IPS-20b (cell line): ENCODE measurements around the gene KIF26A.
"Not testable (repeated sequence)": the region's sequence is repeated elsewhere in the genome, so short reads cannot be mapped to it uniquely, and the experiment has no call there.

Experiments used
- H3K27ac ChIP-seq: one replicate; pipeline ENCODE4 v1.5.1; 2013; ENCODE audit warnings: low read length
- H3K27me3 ChIP-seq: 2 replicates; pipeline ENCODE4 v1.6.1; 2013; ENCODE audit warnings: mild to moderate bottlenecking, low read length, inconsistent platforms; ENCODE audit not compliant: insufficient read depth
- H3K36me3 ChIP-seq: 2 replicates; pipeline ENCODE4 v1.6.1; 2013; ENCODE audit warnings: low read depth, mild to moderate bottlenecking, inconsistent platforms, low read length, moderate library complexity; ENCODE audit not compliant: insufficient read depth
- H3K4me1 ChIP-seq: 2 replicates; pipeline ENCODE4 v1.6.1; 2013; ENCODE audit warnings: mild to moderate bottlenecking, control low read depth, inconsistent platforms, low read length, moderate library complexity; ENCODE audit not compliant: insufficient read depth
- H3K4me3 ChIP-seq: 2 replicates; pipeline ENCODE4 v1.5.1; 2013; ENCODE audit warnings: mild to moderate bottlenecking, low read length, inconsistent platforms
- H3K9ac ChIP-seq: 2 replicates; pipeline ENCODE4 v1.6.1; 2013; ENCODE audit warnings: low read depth, mild to moderate bottlenecking, inconsistent platforms, low read length, moderate library complexity
- H3K9me3 ChIP-seq: 2 replicates; pipeline ENCODE4 v1.6.1; 2013; ENCODE audit warnings: mild to moderate bottlenecking, low read depth, low read length, inconsistent platforms; ENCODE audit not compliant: insufficient read depth

Gene KIF26A

GRCh38 chr14:104151566-104152245 lies 13.3 kb downstream of the KIF26A start:
- Histone ChIP-seq H3K36me3 (peaks cover 12% of the 10 kb centered on the region), H3K4me3 (no peak overlapping the region), H3K9ac (no peak overlapping the region), H3K27ac (no peak overlapping the region), H3K9me3 (no peaks in the 10 kb centered on the region), H3K4me1 (peaks cover 12% of the 10 kb centered on the region; the same call in 1 of the 2 replicates), H3K27me3 (no peaks in the 10 kb centered on the region)

- Histone ChIP-seq H3K9ac (no peak overlapping the region), H3K27me3 (no peaks in the 10 kb centered on the region), H3K36me3 (peaks cover 12% of the 10 kb centered on the region), H3K4me1 (peaks cover 12% of the 10 kb centered on the region; the same call in 1 of the 2 replicates), H3K27ac (no peak overlapping the region), H3K9me3 (no peaks in the 10 kb centered on the region), H3K4me3 (no peak overlapping the region)
Measured at GRCh38 chr14:104152246-104152575, 13.8 kb downstream of the KIF26A start.

DNA sequence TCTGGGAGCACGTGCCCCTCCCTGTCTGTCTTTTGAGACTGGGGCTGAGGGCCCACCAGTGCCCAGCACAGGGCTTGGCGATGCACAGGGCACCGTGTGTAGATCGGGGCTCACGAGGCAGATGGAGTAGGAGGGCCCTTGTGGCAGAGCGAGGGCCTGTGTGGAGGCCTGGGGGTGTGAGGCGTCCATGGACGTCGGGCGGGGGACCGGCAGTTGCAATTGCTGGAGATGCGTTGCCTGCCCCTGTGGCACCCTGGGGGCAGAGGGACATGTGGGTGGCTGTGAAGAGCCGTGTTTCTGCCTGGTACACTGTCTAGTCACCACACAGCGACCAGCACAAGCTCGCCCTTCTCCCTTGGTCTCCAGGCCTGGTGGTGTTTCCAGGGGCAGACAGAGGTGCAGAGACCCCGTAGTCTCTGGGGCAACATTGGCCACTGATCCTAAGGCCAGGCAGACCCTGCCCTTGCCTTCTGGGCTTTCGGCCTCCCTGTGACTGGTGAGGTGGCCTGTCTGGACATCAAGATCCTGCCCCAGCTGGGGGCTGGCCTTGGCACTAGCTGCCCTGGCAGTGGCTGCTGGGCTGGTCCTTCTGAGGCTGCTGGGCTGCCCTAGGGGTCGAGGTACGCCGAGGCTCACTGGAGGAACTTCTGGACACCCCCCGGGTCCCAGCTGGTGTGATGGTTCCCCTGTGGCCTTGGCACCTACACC lies 14.5 kb downstream of the KIF26A start:
- Histone ChIP-seq H3K4me1 (peaks cover 11% of the 10 kb centered on the region; the same call in 1 of the 2 replicates), H3K27me3 (no peaks in the 10 kb centered on the region), H3K27ac (no peak overlapping the region), H3K36me3 (peaks cover 13% of the 10 kb centered on the region), H3K4me3 (no peak overlapping the region), H3K9ac (no peak overlapping the region), H3K9me3 (no peaks in the 10 kb centered on the region)

GRCh38 chr14:104153394-104153755 lies 15.0 kb downstream of the KIF26A start:
- H3K27ac ChIP-seq, H3K4me1 ChIP-seq, H3K27me3 ChIP-seq, H3K4me3 ChIP-seq, H3K9me3 ChIP-seq, H3K9ac ChIP-seq: not testable (repeated sequence)
- H3K36me3 ChIP-seq, result peaks cover 19% of the 10 kb centered on the region

- Histone ChIP-seq H3K4me3 (no peak overlapping the region), H3K9ac (no peak overlapping the region), H3K27ac (no peak overlapping the region), H3K27me3 (no peaks in the 10 kb centered on the region), H3K4me1 (peaks cover 6% of the 10 kb centered on the region; the same call in 1 of the 2 replicates), H3K36me3 (peaks cover 22% of the 10 kb centered on the region), H3K9me3 (no peaks in the 10 kb centered on the region)
Measured at GRCh38 chr14:104154246-104154645, 15.9 kb downstream of the KIF26A start.

GRCh38 chr14:104155513-104155912 lies 17.1 kb downstream of the KIF26A start:
- H3K27ac ChIP-seq, result no peak overlapping the region
- no peak overlapping the region for H3K9ac ChIP-seq
- no peaks in the 10 kb centered on the region for H3K27me3 ChIP-seq
- no peak overlapping the region for H3K4me3 ChIP-seq
- H3K36me3 ChIP-seq, result peaks cover 22% of the 10 kb centered on the region
- no peaks in the 10 kb centered on the region for H3K4me1 ChIP-seq
- no peaks in the 10 kb centered on the region for H3K9me3 ChIP-seq

GRCh38 chr14:104156142-104156541 lies 17.8 kb downstream of the KIF26A start:
- peaks cover 22% of the 10 kb centered on the region for H3K36me3 ChIP-seq
- no peak overlapping the region for H3K4me3 ChIP-seq
- H3K27ac ChIP-seq, result no peak overlapping the region
- no peaks in the 10 kb centered on the region for H3K27me3 ChIP-seq
- H3K4me1 ChIP-seq, result no peaks in the 10 kb centered on the region
- H3K9ac ChIP-seq, result no peak overlapping the region
- no peaks in the 10 kb centered on the region for H3K9me3 ChIP-seq

GRCh38 chr14:104157016-104157928 lies 18.9 kb downstream of the KIF26A start:
- Histone ChIP-seq H3K27ac (no peak overlapping the region), H3K4me1 (no peaks in the 10 kb centered on the region), H3K4me3 (no peak overlapping the region), H3K36me3 (peaks cover 19% of the 10 kb centered on the region), H3K27me3 (no peaks in the 10 kb centered on the region), H3K9ac (no peak overlapping the region), H3K9me3 (no peaks in the 10 kb centered on the region)

DNA sequence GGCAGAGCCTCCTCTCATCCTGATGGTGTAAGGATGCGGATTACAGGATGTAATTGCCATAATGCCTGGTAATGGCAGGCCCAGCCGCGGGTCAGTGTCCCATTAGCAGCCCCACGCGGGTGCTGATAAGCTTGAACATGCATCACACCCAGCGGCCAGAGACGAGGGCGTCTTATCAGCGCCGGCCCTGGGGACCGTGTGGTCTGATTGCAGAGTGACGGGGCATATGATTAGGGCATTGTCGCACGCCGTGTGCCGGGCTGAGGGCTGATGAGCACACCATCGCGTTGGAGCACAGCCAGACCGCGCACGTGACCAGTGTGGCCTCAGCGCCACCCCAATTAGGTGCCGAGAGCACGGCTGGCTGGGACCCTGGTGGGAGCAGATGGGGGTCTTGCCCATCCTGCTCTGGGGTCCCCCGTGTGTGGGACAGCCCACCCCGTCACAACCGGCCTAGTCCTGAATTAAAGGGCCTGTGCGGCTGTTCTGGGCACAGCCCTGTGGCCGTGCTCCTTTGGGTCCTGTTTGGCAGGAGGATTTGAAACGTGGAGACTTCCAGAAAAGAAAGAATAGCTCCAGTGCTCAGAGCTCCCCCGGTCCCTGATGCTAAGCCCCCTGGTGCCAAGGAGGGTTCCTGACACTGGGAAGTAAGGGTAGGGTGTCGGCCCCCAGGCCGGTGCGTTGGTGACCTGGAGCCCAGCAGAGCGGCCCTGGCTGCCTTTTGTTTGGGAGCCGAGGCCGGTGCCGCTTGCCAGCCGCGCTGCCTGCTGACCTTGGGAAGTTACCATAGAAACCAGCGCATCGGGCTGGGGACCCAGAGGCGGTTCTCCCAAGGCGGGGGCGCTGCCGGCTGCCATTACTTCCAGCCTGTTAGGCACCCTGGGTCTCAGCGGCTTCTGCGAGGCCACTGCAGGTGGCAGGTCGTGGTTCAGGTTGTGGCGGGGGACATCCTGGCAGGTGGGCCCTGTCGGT lies 20.7 kb downstream of the KIF26A start:
- no peaks in the 10 kb centered on the region for H3K4me1 ChIP-seq
- H3K27ac ChIP-seq, result no peak overlapping the region
- no peaks in the 10 kb centered on the region for H3K27me3 ChIP-seq
- H3K36me3 ChIP-seq, result peaks cover 10% of the 10 kb centered on the region; the same call in 1 of the 2 replicates
- H3K9ac ChIP-seq, result no peak overlapping the region
- no peak overlapping the region for H3K4me3 ChIP-seq
- H3K9me3 ChIP-seq, result no peaks in the 10 kb centered on the region

GRCh38 chr14:104159990-104160389 lies 21.6 kb downstream of the KIF26A start:
- Histone ChIP-seq H3K9ac (no peak overlapping the region), H3K27me3 (no peaks in the 10 kb centered on the region), H3K27ac (no peak overlapping the region), H3K4me3 (no peak overlapping the region), H3K36me3 (peaks cover 10% of the 10 kb centered on the region; the same call in 1 of the 2 replicates), H3K4me1 (no peaks in the 10 kb centered on the region), H3K9me3 (no peaks in the 10 kb centered on the region)
